NCI-H82 treated with DMSO at 0.1 percent for 48 hours (cell line): Measurements from ENCODE around the gene TADA1.
A peak's percentile ranks its signal among the peaks of the same experiment; 100 is the strongest.

Experiments
- DNase-seq: peaks from one replicate; lab custom pipeline; 2025; ENCODE audit not compliant: unreplicated experiment; lab: John Stamatoyannopoulos, UW

Gene TADA1, protein sequence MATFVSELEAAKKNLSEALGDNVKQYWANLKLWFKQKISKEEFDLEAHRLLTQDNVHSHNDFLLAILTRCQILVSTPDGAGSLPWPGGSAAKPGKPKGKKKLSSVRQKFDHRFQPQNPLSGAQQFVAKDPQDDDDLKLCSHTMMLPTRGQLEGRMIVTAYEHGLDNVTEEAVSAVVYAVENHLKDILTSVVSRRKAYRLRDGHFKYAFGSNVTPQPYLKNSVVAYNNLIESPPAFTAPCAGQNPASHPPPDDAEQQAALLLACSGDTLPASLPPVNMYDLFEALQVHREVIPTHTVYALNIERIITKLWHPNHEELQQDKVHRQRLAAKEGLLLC

DNA sequence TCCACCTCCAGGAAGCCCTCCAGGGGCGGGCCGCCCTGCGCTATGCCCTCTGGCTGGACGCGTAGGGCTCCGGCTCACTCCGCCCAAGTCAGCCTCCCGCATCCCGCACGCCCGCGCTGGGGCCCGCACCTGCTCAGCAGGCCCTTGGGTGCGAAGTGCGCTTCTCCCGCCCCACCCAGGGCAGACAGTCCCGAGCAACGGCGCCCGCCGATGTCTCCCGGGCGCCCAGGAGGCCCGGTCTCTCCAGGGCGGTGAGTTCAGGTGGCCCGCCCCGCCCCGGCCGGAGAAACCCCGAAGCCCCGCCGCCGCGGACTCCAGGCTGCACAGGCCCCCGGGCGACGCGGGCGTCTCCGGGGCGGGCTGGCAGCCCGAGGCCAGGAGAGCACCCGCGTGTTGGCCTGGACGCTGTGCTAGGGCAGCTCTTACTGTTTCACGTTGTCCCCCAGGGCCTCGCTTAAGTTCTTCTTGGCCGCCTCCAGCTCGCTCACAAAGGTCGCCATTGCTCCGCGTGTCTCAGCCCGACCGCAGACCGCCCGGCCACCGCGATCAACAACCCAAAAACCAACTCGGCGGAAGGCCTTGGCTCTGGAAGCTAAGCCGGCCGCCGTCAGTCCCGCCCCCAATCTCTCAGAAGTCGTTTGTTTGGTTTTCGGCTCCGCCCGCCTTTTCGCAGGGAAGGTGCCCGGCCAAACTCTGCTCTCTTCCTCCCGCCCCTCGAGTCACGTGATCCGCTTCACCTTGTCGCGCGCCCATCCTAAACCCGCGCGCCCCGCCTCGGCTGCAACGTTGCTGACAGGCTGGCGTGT is at the start of gene TADA1:
Gene TADA1, minus strand, starts transcription at position 531 of the 806 bp plus-strand sequence. Its CDS starts 31 bp downstream, at position 500.
- DNase-seq, result peak; percentile 100

DNA sequence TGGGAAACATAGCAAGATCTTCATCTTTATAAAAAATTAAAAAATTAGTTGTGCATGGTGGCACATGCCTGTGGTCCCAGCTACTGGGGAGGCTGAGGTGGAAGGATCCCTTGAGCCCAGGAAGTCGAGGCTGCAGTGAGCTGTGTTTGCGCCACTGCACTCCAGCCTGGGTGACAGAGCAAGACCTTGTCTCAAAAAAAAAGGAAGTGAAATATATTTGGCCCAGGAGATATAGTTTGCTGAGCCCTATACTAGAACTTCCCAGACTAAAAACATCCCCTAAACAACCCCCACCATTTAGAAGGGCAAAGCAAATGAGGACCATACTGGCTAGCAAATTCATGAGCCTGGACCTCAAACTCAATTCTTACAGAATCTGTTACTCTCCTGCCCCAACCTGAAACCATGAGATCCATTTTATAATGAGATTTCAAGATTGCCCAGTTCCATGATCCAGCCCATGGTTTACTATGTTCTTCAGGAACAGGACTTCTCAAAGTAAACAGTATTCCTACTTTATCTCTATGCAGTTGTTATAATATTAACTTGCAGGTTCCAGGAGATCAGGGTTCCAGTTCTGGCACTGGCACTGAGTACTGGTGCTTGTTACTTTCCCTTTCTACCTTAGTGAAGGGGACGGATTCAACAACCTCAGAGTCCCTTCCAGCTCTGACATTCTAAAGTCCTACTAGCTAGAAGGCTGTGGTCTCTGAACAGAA is 48.9 kb upstream of the TADA1 start:
- DNase-seq, result no peak

DNA sequence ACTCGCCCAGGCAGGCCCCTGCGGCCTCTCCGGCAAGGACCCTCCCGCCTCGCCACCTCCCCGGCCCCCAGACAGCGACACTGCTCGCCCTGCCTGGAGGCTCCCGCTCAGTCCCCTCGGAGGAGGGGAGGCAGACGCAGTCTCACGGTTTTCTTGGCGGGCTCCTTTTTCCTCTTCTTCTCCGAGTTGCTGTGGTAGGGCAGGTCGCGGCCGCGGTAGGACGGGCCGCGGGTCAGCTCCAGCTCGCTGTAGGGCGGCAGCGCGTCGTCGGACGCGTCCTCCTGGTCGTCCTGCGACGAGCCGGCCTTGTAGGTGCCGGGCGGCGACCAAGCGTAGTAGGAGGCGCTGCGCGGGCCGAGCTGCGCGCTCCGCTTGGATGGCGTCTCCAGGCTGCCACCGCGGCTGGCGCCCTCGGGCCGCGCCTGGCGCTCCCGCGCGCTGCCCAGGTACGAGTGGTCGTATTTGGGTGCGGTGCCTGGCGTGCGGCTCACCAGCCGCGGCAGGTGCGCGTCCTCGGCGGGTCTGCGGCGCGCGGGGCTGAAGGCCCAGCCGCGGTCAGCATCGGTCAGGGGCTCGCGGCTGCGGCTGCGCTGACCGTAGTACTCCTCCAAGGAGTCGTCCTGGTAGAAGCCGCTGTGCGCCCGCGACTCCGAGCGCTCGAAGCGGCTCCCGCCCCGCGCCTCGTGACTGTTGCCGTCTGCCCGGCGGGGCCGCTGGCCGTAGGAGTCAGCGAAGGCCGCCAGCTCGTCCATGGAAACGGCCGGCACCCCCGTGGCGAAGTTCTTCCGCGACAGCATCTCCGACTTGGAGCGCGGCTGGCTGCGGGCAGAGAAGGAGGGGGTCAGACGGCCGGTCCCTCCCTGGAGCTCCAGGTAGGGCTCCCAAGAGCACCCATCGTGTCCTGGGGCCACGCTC is 44.8 kb upstream of the TADA1 start:
- no peak for DNase-seq

- DNase-seq, result no peak
Observed at GRCh38 chr1:166918956-166919316, 42.9 kb upstream of the TADA1 start.

DNA sequence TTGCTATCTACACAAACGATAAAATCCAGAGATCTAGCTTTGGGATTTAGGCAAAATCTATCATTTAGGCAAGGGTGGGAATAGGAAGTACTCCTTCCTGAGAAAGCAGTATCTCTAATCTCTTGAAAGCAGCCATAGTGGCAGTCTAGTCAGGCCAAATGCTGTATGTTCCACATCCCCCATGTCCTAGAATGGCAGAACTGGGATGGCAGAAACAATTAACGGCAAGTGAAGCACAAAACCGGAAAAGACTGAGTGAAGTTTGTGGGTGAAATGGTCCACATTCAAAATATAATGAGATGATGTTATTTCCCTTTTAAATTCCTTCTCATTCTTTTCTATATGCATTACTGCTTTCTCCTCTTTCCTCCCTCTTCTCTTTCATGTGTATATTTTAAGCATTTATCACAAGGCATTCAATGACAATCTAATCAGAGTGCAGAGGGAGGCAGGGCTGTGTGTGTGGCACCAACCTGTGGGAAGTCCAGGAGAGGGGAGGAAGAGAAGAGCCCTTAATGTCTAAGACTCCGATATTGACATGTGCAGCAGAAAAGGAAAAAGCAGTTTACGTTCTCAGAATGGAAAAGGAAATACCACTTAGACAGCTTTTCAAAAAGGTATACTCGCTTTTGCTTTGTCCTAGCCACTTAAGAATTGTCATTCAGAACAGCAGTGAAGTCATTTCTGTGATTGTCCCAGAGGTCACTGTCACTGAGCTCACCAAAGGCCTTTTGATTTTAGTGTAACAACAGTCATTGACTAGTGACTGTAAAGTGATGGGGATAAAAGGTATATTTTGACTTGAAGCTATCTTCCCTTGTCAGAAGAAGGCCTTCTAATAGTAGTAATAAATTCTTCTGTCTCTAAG is 42.3 kb upstream of the TADA1 start:
- DNase-seq, result no peak

DNA sequence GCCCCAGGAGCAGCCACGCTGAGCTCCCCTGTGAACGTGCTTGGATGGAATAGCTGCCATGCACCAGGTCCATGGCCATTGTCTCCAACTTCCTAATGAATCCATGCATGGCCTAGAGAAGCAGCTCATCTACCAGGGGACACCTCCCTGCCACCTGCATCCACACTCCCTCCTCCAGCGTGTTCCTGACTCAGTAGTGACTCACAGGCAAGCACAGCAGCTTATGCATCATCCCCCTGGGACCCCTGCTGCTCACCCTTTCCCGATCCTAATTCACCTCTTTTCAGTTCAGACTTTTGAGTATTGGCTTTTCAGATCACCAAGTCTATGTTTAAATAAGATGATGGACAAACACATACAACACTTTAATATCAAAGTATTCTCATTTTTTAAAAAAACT is 39.9 kb upstream of the TADA1 start:
- DNase-seq, result no peak

- no peak for DNase-seq
Observed at GRCh38 chr1:166915042-166915441, 39.0 kb upstream of the TADA1 start.

DNA sequence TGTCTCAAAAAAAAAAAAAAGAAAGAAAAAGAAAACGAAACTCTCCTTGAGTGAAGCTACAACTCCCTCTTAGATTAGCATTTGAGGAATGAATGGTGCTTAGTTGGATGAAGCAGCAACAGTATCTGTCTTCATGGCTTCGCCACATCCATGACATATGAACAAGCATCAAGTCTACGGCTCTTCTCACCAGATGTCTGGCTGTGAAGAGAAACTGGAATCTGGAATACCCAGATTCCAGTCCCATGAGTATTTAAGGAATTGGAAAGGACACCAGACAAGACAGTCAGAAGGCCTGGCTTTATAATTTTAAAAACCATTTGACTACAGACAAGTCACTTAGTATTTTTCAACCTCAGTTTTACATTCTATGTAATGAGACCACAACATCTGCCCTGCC is 38.0 kb upstream of the TADA1 start:
- no peak for DNase-seq

GRCh38 chr1:166911624-166912023 is 35.6 kb upstream of the TADA1 start:
- DNase-seq, result no peak

- DNase-seq, result peak; percentile 77
Observed at GRCh38 chr1:166910396-166910994, 34.4 kb upstream of the TADA1 start.

- no peak for DNase-seq
Observed at GRCh38 chr1:166908942-166909341, 32.9 kb upstream of the TADA1 start.

- no peak for DNase-seq
Observed at GRCh38 chr1:166907763-166908162, 31.7 kb upstream of the TADA1 start.

DNA sequence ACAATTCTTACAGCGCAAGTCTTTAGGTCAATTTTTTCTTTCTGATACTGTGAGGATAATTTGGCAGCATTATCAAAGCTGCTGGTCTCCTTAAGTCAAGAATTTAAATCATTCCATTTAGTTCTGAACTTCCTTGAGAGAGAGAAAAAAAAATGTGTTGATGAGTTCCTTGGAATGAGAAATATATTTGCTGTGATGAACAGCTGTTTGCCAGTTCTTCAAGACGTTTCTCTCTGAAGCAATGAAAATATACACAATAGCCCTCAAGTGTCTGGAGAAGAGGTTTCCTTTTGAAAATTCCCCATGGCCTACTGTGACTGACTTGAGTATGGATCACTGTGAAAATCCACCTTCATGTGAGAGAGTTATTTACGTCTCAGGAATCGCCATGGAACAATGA is 31.0 kb upstream of the TADA1 start:
- DNase-seq, result no peak

DNA sequence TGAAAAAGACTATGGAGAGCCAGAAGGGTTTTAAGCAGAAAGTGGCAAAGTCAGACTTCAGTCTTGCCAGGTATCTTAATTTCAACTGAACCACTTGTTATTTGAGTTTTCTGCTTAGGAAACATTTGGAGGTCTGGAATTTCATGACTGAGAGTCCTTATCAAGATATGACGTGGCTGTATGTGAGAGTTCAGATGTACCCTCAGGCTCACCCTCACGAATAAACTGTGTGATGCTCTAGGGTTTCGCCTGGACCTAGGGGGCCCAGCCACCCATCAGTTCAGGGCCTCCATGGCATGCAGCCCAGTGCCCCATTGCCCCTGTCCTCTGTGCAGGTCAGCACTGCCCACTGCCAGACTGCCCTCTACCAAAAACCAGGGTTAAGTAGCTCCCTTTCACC is 30.6 kb upstream of the TADA1 start:
- no peak for DNase-seq

DNA sequence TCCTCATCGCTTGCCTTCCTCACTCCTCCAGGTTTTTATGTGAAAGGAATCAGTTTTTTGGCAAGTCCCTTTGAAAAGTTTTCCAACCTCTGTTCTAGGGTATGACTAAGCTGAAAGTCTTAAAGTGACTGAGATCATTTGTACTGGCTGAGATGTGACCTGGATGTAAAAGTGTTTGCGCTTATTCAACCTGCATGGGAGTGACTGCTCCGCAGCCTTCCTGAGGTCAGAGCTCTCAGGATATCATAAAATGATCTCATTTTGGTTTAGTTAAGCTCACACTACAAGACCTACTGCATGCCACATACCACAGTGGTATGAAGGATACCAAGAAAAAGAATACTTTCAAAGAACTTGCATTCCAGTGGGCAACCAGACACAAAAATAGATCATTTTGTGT is 29.8 kb upstream of the TADA1 start:
- no peak for DNase-seq

DNA sequence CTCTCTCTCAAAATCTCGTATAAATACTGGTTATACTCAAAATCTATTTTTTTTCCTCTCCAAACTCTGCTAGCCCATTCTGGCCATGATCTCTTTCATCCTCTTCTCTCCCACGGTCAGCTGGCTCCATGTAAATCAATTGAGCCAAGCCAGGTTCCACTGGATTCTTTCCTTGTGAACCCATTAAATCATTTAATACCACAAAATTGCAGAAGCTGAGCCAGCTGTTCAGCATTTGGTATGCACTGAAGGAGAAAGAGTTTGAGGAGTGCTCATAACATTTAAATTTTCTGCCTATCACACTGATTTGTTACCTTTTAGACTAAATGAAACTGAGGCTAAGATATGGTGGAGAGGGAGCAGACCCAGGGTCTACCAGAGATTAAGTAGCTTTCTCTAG is 29.1 kb upstream of the TADA1 start:
- DNase-seq, result no peak

- DNase-seq, result no peak
Observed at GRCh38 chr1:166903232-166903631, 27.2 kb upstream of the TADA1 start.

- no peak for DNase-seq
Observed at GRCh38 chr1:166902279-166902678, 26.2 kb upstream of the TADA1 start.

DNA sequence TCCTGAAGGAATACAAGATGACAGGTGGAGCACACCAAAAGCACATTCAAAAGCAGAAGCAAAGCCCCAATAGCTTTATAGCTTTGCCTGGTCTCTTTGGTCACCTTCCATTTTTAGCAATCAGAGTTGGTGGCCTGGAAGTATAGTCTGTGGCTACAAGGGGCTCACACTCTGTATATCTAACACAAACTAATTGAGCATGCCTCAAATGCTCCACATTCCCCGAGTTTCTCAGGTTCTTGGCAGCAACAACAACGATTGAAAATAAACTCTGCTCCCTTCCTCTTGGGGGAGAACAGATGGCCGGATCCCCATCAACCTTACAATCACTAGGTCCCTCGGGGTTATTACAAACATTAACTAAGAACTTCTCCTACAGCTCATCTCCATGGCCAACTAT is 24.9 kb upstream of the TADA1 start:
- DNase-seq, result no peak
